OCI-LY3 (cell line): ENCODE results near the gene PTPRT.

Experiments
- H2AFZ ChIP-seq: fragments of 200-600, 300-600 bp; shearing (Covaris generic); 2 replicates; pipeline ENCODE4 v1.6.0; 2014; ENCODE audit warnings: antibody characterized with exemption, low read depth, low read length
- H3K27ac ChIP-seq: fragments of 200-600, 300-600 bp; sonication (generic); 2 replicates; pipeline ENCODE4 v1.5.1; 2014; ENCODE audit warnings: mild to moderate bottlenecking, low read length, moderate library complexity, mixed read lengths
- H3K27me3 ChIP-seq: fragments of 200-600, 300-600 bp; sonication (generic); 2 replicates; pipeline ENCODE4 v1.6.1; 2014; ENCODE audit warnings: low read depth, low read length, mixed read lengths
- H3K36me3 ChIP-seq: fragments of 200-600, 300-600 bp; sonication (generic); replicated peaks from 2 replicates; pipeline ENCODE3; 2014; ENCODE audit warnings: low read depth, low read length, mixed read lengths
- H3K4me1 ChIP-seq: fragments of 300-600, 200-600 bp; sonication (generic); 2 replicates; pipeline ENCODE4 v1.6.1; 2014; ENCODE audit warnings: low read length, mixed read lengths
- H3K4me2 ChIP-seq: fragments of 200-600, 300-600 bp; sonication (generic); 2 replicates; pipeline ENCODE4 v1.6.1; 2014; ENCODE audit warnings: low read length, mixed read lengths
- H3K4me3 ChIP-seq: fragments of 300-600, 200-600 bp; sonication (generic); 2 replicates; pipeline ENCODE4 v1.5.1; 2014; ENCODE audit warnings: antibody characterized with exemption, mild to moderate bottlenecking, low read length, moderate library complexity
- H3K79me2 ChIP-seq: fragments of 300-600, 200-600 bp; shearing (Covaris generic); 2 replicates; pipeline ENCODE4 v1.6.1; 2014; ENCODE audit warnings: mild to moderate bottlenecking, low read length, mixed read lengths
- H3K9ac ChIP-seq: fragments of 300-600, 200-600 bp; shearing (Covaris generic); 2 replicates; pipeline ENCODE4 v1.6.0; 2014; ENCODE audit warnings: mild to moderate bottlenecking, low read length, moderate library complexity
- H3K9me3 ChIP-seq: fragments of 200-600, 300-600 bp; shearing (Covaris generic); 2 replicates; pipeline ENCODE4 v1.6.1; 2014; ENCODE audit warnings: low read length, mixed read lengths; ENCODE audit not compliant: insufficient read depth
- H4K20me1 ChIP-seq: fragments of 200-600, 300-600 bp; sonication (generic); 2 replicates; pipeline ENCODE4 v1.6.1; 2016; ENCODE audit warnings: low read length, mixed read lengths; ENCODE audit not compliant: insufficient read depth
- CTCF ChIP-seq: fragments of 200-600, 300-600 bp; sonication (generic); IDR thresholded peaks from 2 replicates; pipeline ENCODE4 v1.5.1; 2014; ENCODE audit warnings: antibody characterized with exemption, low read length, low read depth
- EZH2phosphoT487 ChIP-seq: fragments of 200-600 bp; shearing (Covaris generic); IDR thresholded peaks from 2 replicates; pipeline ENCODE4 v1.6.1; 2018; ENCODE audit warnings: antibody characterized with exemption, mixed run types, low read depth

The PTPRT gene

GRCh38 chr20:43119720-43120119, 70.0 kb downstream of the PTPRT start:
- H3K27ac ChIP-seq = no peak overlapping the region
- H3K4me3 ChIP-seq = no peak overlapping the region
- H2AFZ ChIP-seq = no peak overlapping the region
- H3K4me1 ChIP-seq = no peaks in the 10 kb centered on the region
- TF ChIP-seq CTCF (no peak), EZH2phosphoT487 (no peak)
- 0 out of 2 replicates have a peak, but pooled peaks cover 4% of the 10 kb centered on the region for H3K27me3 ChIP-seq
- no peaks in the 10 kb centered on the region for H4K20me1 ChIP-seq
- H3K9me3 ChIP-seq = no peaks in the 10 kb centered on the region
- no peak overlapping the region for H3K9ac ChIP-seq
- H3K36me3 ChIP-seq = no peaks in the 10 kb centered on the region
- H3K4me2 ChIP-seq = no peak overlapping the region
- H3K79me2 ChIP-seq = no peaks in the 10 kb centered on the region

- Histone ChIP-seq H3K4me2 (no peak overlapping the region), H3K27ac (no peak overlapping the region), H4K20me1 (no peaks in the 10 kb centered on the region), H3K4me1 (no peaks in the 10 kb centered on the region), H3K36me3 (no peaks in the 10 kb centered on the region), H3K9me3 (no peaks in the 10 kb centered on the region), H3K4me3 (no peak overlapping the region), H3K9ac (no peak overlapping the region), H2AFZ (no peak overlapping the region), H3K27me3 (peaks cover 34% of the 10 kb centered on the region), H3K79me2 (no peaks in the 10 kb centered on the region)
- TF ChIP-seq EZH2phosphoT487 = no peak
- peak; percentile 37 for TF ChIP-seq CTCF
Measured at GRCh38 chr20:43102394-43102793, 87.3 kb downstream of the PTPRT start.

- Histone ChIP-seq H3K9me3 (no peaks in the 10 kb centered on the region), H4K20me1 (no peaks in the 10 kb centered on the region), H3K27ac (no peak overlapping the region), H3K79me2 (no peaks in the 10 kb centered on the region), H3K4me1 (no peaks in the 10 kb centered on the region), H3K4me3 (no peak overlapping the region), H3K27me3 (peaks cover 43% of the 10 kb centered on the region), H3K9ac (no peak overlapping the region), H3K36me3 (no peaks in the 10 kb centered on the region), H3K4me2 (no peak overlapping the region), H2AFZ (no peak overlapping the region)
- no peak for TF ChIP-seq CTCF
- no peak for TF ChIP-seq EZH2phosphoT487
Measured at GRCh38 chr20:43096931-43097260, 92.8 kb downstream of the PTPRT start.

GRCh38 chr20:43096126-43096930, 93.4 kb downstream of the PTPRT start:
- TF ChIP-seq CTCF (no peak), EZH2phosphoT487 (no peak)
- Histone ChIP-seq H3K27me3 (peaks cover 38% of the 10 kb centered on the region), H3K4me3 (no peak overlapping the region)

More at GRCh38 chr20:43096126-43096930, 93.4 kb downstream of the PTPRT start:
- Histone ChIP-seq H3K4me2 (no peak overlapping the region), H4K20me1 (no peaks in the 10 kb centered on the region), H3K79me2 (no peaks in the 10 kb centered on the region), H3K4me1 (no peaks in the 10 kb centered on the region), H3K9me3 (no peaks in the 10 kb centered on the region), H2AFZ (no peak overlapping the region), H3K27ac (no peak overlapping the region), H3K36me3 (no peaks in the 10 kb centered on the region), H3K9ac (no peak overlapping the region)
